Measurements from ENCODE around the gene PCDHB15. TPM values are rescaled to one million over a fixed set of nuclear protein-coding genes. Genes with fewer than 3 reads are reported as not detected.
"Not testable (repeated sequence)": the region's sequence is repeated elsewhere in the genome, so short reads cannot be mapped to it uniquely, and the experiment has no call there.

PCDHB15 gene
- total RNA-seq: 10 to 100 TPM; 10.4 to 15.2 TPM
- 10 to 100 TPM; 12.3 to 21.1 TPM for polyA plus RNA-seq (ENCODE audit: insufficient read length in 2 of 2)
- long read RNA-seq, donor 1, full-length matches to known transcripts: 13 of 13 reads
- long read RNA-seq, donor 1, partial matches to known transcripts: 0 of 13 reads
- long read RNA-seq, donor 1, other reads (novel, unspliced or antisense): 0 of 13 reads
- long read RNA-seq, donor 2, full-length matches to known transcripts: 3 of 3 reads
- long read RNA-seq, donor 2, partial matches to known transcripts: 0 of 3 reads
- long read RNA-seq, donor 2, other reads (novel, unspliced or antisense): 0 of 3 reads
- long read RNA-seq, donor 3, full-length matches to known transcripts: 6 of 6 reads
- long read RNA-seq, donor 3, partial matches to known transcripts: 0 of 6 reads
- long read RNA-seq, donor 3, other reads (novel, unspliced or antisense): 0 of 6 reads
- long read RNA-seq, donor 4, full-length matches to known transcripts: 10 of 10 reads
- long read RNA-seq, donor 4, partial matches to known transcripts: 0 of 10 reads
- long read RNA-seq, donor 4, other reads (novel, unspliced or antisense): 0 of 10 reads

DNA sequence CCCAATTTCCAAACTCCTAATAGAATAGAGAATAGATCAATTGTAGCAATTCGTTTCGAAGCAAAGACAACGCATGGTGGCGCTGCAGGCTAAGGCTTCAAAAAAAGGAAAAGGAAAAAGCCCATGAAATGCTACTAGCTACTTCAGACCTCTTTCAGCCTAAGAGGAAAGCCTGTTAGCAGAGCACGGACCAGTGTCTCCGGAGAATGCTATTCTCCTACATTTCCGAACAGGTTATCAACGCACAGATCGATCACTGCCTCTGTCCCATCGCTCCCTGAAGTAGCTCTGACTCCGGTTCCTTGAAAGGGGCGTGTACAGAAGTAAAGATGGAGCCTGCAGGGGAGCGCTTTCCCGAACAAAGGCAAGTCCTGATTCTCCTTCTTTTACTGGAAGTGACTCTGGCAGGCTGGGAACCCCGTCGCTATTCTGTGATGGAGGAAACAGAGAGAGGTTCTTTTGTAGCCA, at the start of gene PCDHB15:
Gene PCDHB15, plus strand, starts transcription at position 146 of the 468 bp plus-strand sequence. Its CDS starts 184 bp downstream, at position 330.
- 14% methylated on average over 12 of the region's 16 CpGs for WGBS (ENCODE audit: insufficient coverage)
- H3K9me3 ChIP-seq (ENCODE audit: control insufficient read depth, insufficient read depth, low read length): peaks cover 22% of the 10 kb centered on the region
- no peak within 1 kb of the TSS for H3K27ac ChIP-seq (ENCODE audit: low read depth, low read length)
- H3K4me1 ChIP-seq (ENCODE audit: control insufficient read depth, insufficient read depth, low read length): peaks cover 3% of the 10 kb centered on the region
- H3K27me3 ChIP-seq (ENCODE audit: control insufficient read depth, insufficient read depth, low read length): no peaks in the 10 kb centered on the region
- H3K36me3 ChIP-seq (ENCODE audit: control insufficient read depth, insufficient read depth, low read length): peaks cover 17% of the 10 kb centered on the region
- peak within 1 kb of the TSS; percentile 4 for H3K4me3 ChIP-seq (ENCODE audit: low read depth, low read length)
- peak in 3 of 6 donors; percentile 23 to 74 (median 69) for DNase-seq (ENCODE audit: low read depth in 4 of 6, low spot score in 6 of 6)

DNA sequence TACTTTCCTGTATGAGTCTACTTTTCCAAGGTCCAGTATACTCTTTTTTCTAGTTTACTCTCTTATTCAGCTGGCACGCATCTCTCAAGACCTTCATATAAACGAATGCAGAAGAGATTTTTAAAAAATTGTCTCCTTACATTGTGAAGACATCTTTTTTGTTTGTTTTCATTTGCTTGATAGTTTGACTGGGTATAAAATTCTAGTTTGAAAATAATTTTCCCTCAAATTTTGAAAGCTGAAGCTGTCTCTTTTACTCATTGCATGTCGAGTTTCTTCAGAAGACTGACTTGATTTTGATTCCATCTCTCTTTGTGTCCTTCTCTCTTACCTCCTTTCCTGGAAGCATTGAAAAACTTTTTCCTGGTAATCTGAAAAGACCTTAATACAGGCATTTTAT, 48.8 kb upstream of the PCDHB15 start:
- whole genome bisulfite sequencing (ENCODE audit: insufficient coverage): 29% methylated on average over 1 of the region's 3 CpGs

DNA sequence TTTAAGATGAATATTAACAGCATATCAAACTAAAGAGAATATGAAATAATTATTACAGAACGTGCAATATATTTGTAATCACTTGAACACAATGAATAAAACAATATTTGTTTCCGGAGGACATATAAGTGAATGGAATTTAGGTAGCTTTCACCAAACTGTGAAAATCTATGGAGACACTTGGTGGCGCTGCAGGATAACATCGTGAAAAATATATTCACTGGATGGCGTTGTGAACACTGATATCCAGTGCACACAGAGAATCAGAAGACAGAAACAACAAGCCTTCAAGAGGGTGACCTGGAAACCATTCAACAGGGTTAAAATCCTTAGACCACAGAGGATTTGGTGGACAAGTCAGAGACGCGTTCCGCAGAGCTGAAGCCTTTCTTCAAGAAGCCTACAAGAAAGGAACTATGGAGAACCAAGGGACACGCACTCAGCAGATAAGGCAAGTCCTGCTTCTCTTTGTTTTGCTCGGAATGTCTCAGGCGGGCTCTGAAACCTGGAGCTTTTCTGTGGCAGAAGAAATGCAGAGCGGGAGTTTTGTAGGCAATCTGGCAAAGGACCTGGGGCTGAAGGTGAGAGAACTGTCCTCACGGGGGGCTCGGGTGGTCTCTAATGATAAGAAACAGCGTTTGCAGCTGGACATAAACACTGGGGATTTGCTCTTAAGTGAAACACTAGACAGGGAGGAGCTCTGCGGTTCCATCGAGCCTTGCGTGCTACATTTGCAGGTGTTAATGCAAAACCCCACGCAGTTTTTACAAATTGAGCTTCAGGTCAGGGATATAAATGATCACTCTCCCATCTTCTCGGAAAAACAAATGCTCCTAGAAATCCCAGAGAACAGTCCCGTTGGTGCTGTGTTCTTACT, 45.6 kb upstream of the PCDHB15 start, which contains the start of gene PCDHB11:
Gene PCDHB11, plus strand, starts transcription at position 269 of the 877 bp plus-strand sequence. Its CDS starts 148 bp downstream, at position 417.
- Histone ChIP-seq H3K4me1 (ENCODE audit: control insufficient read depth, insufficient read depth, low read length) (no peaks in the 10 kb centered on the region), H3K36me3 (ENCODE audit: control insufficient read depth, insufficient read depth, low read length) (no peaks in the 10 kb centered on the region), H3K27me3 (ENCODE audit: control insufficient read depth, insufficient read depth, low read length) (no peaks in the 10 kb centered on the region), H3K9me3 (ENCODE audit: control insufficient read depth, insufficient read depth, low read length) (peaks cover 19% of the 10 kb centered on the region), H3K4me3 (ENCODE audit: low read depth, low read length) (no peak within 1 kb of the TSS), H3K27ac (ENCODE audit: low read depth, low read length) (no peak within 1 kb of the TSS)
- 38% methylated on average over 14 of the region's 21 CpGs for WGBS (ENCODE audit: insufficient coverage)
- peak in 2 of 6 donors; percentile 22 to 31 for DNase-seq (ENCODE audit: low read depth in 4 of 6, low spot score in 6 of 6)

More for the DNA sequence above, 48.8 kb upstream of the PCDHB15 start:
- H3K4me3 ChIP-seq (ENCODE audit: low read depth, low read length): no peak overlapping the region
- peaks cover 21% of the 10 kb centered on the region for H3K9me3 ChIP-seq (ENCODE audit: control insufficient read depth, insufficient read depth, low read length)
- no peaks in the 10 kb centered on the region for H3K36me3 ChIP-seq (ENCODE audit: control insufficient read depth, insufficient read depth, low read length)
- no peak for DNase-seq (ENCODE audit: low read depth in 4 of 6, low spot score in 6 of 6)
- H3K27me3 ChIP-seq (ENCODE audit: control insufficient read depth, insufficient read depth, low read length): no peaks in the 10 kb centered on the region
- no peak overlapping the region for H3K27ac ChIP-seq (ENCODE audit: low read depth, low read length)
- no peaks in the 10 kb centered on the region for H3K4me1 ChIP-seq (ENCODE audit: control insufficient read depth, insufficient read depth, low read length)

DNA sequence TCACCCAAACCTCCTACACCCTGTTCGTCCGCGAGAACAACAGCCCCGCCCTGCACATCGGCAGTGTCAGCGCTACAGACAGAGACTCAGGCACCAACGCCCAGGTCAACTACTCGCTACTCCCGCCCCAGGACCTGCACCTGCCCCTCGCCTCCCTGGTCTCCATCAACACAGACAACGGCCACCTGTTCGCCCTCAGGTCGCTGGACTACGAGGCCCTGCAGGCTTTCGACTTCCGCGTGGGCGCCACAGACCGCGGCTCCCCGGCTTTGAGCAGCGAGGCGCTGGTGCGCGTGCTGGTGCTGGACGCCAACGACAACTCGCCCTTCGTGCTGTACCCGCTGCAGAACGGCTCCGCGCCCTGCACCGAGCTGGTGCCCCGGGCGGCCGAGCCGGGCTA, 44.1 kb upstream of the PCDHB15 start:
- not testable (repeated sequence) for H3K36me3 ChIP-seq (ENCODE audit: control insufficient read depth, insufficient read depth, low read length); DNase-seq (ENCODE audit: low read depth in 4 of 6, low spot score in 6 of 6); H3K4me1 ChIP-seq (ENCODE audit: control insufficient read depth, insufficient read depth, low read length); H3K27me3 ChIP-seq (ENCODE audit: control insufficient read depth, insufficient read depth, low read length); H3K4me3 ChIP-seq (ENCODE audit: low read depth, low read length); H3K27ac ChIP-seq (ENCODE audit: low read depth, low read length)
- peaks cover 16% of the 10 kb centered on the region for H3K9me3 ChIP-seq (ENCODE audit: control insufficient read depth, insufficient read depth, low read length)
- WGBS (ENCODE audit: insufficient coverage): 14% methylated on average over 10 of the region's 38 CpGs

DNA sequence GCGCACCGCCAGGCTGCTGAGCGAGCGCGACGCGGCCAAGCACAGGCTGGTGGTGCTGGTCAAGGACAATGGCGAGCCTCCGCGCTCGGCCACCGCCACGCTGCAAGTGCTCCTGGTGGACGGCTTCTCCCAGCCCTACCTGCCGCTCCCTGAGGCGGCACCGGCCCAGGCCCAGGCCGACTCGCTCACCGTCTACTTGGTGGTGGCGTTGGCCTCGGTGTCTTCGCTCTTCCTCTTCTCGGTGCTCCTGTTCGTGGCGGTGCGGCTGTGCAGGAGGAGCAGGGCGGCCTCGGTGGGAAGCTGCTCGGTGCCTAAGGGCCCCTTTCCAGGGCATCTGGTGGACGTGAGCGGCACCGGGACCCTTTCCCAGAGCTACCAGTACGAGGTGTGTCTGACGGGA, 43.5 kb upstream of the PCDHB15 start:
- DNase-seq (ENCODE audit: low read depth in 4 of 6, low spot score in 6 of 6); H3K27me3 ChIP-seq (ENCODE audit: control insufficient read depth, insufficient read depth, low read length); H3K36me3 ChIP-seq (ENCODE audit: control insufficient read depth, insufficient read depth, low read length); H3K4me3 ChIP-seq (ENCODE audit: low read depth, low read length); H3K27ac ChIP-seq (ENCODE audit: low read depth, low read length); H3K4me1 ChIP-seq (ENCODE audit: control insufficient read depth, insufficient read depth, low read length): not testable (repeated sequence)
- 25% methylated on average over 23 of the region's 35 CpGs for WGBS (ENCODE audit: insufficient coverage)
- H3K9me3 ChIP-seq (ENCODE audit: control insufficient read depth, insufficient read depth, low read length): peaks cover 14% of the 10 kb centered on the region

DNA sequence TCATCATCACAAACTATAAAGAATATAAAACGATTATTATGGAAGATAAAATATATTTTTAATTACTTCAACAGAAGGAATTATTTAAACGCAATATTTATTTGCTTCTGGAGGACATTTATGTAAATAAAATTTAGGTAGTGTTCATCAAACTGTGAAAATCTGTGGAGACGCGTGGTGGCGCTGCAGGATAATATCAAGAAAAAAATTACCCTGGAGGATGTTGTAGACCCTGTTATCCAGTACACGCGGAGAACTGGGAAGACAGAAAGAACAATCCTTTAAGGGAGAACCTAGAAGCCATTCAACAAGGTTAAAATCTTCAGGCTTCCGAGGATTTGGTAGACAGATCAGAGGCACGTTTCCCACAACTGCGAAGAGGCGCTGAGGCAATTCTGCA, 36.7 kb upstream of the PCDHB15 start, which contains the start of gene PCDHB12:
Gene PCDHB12, plus strand, starts transcription at position 242 of the 400 bp plus-strand sequence. CDS start 189 bp downstream, outside the sequence.
- no peak within 1 kb of the TSS for H3K27ac ChIP-seq (ENCODE audit: low read depth, low read length)
- no peaks in the 10 kb centered on the region for H3K4me1 ChIP-seq (ENCODE audit: control insufficient read depth, insufficient read depth, low read length)
- peak in 2 of 6 donors; percentile 30 to 41 for DNase-seq (ENCODE audit: low read depth in 4 of 6, low spot score in 6 of 6)
- H3K4me3 ChIP-seq (ENCODE audit: low read depth, low read length): peak within 1 kb of the TSS; percentile 2
- H3K9me3 ChIP-seq (ENCODE audit: control insufficient read depth, insufficient read depth, low read length): peaks cover 11% of the 10 kb centered on the region
- no peaks in the 10 kb centered on the region for H3K27me3 ChIP-seq (ENCODE audit: control insufficient read depth, insufficient read depth, low read length)
- no peaks in the 10 kb centered on the region for H3K36me3 ChIP-seq (ENCODE audit: control insufficient read depth, insufficient read depth, low read length)
- 15% methylated on average over 9 of the region's 11 CpGs for WGBS (ENCODE audit: insufficient coverage)

DNA sequence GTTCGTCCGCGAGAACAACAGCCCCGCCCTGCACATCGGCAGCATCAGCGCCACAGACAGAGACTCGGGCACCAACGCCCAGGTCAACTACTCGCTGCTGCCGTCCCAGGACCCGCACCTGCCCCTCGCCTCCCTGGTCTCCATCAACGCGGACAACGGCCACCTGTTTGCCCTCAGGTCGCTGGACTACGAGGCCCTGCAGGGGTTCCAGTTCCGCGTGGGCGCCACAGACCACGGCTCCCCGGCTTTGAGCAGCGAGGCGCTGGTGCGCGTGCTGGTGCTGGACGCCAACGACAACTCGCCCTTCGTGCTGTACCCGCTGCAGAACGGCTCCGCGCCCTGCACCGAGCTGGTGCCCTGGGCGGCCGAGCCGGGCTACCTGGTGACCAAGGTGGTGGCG, 34.9 kb upstream of the PCDHB15 start:
- 25% methylated on average over 19 of the region's 39 CpGs for WGBS (ENCODE audit: insufficient coverage)
- H3K27ac ChIP-seq (ENCODE audit: low read depth, low read length); H3K27me3 ChIP-seq (ENCODE audit: control insufficient read depth, insufficient read depth, low read length); H3K36me3 ChIP-seq (ENCODE audit: control insufficient read depth, insufficient read depth, low read length); H3K4me3 ChIP-seq (ENCODE audit: low read depth, low read length); H3K4me1 ChIP-seq (ENCODE audit: control insufficient read depth, insufficient read depth, low read length); DNase-seq (ENCODE audit: low read depth in 4 of 6, low spot score in 6 of 6): not testable (repeated sequence)
- peaks cover 12% of the 10 kb centered on the region for H3K9me3 ChIP-seq (ENCODE audit: control insufficient read depth, insufficient read depth, low read length)

DNA sequence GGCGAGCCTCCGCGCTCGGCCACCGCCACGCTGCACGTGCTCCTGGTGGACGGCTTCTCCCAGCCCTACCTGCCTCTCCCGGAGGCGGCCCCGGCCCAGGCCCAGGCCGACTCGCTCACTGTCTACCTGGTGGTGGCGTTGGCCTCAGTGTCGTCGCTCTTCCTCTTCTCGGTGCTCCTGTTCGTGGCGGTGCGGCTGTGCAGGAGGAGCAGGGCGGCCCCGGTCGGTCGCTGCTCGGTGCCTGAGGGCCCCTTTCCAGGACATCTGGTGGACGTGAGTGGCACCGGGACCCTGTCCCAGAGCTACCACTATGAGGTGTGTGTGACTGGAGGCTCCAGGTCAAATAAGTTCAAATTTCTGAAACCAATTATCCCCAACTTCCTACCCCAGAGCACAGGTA, 34.3 kb upstream of the PCDHB15 start:
- not testable (repeated sequence) for H3K27me3 ChIP-seq (ENCODE audit: control insufficient read depth, insufficient read depth, low read length); DNase-seq (ENCODE audit: low read depth in 4 of 6, low spot score in 6 of 6)

DNA sequence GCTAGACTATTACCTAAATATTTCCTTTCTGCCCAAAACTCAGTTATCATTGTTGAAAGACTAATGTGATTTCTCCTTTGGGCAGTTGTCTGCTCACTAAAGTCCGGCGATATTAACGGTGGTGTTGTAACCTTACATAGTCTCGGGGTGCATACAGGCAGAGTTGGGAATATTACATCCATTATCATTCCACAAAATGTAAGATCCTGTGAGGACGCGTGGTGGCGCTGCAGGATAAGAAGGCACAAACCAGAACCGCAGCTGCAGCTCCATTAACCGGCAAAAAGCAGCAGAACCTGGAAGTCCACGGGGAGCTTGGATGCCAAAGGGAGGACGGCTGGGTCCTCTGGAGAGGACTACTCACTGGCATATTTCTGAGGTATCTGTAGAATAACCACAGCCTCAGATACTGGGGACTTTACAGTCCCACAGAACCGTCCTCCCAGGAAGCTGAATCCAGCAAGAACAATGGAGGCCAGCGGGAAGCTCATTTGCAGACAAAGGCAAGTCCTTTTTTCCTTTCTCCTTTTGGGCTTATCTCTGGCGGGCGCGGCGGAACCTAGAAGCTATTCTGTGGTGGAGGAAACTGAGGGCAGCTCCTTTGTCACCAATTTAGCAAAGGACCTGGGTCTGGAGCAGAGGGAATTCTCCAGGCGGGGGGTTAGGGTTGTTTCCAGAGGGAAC, 31.4 kb upstream of the PCDHB15 start, which contains the start of gene PCDHB13:
Gene PCDHB13, plus strand, starts transcription at position 264 of the 684 bp plus-strand sequence. Its CDS starts 205 bp downstream, at position 469.
- peaks cover 14% of the 10 kb centered on the region for H3K9me3 ChIP-seq (ENCODE audit: control insufficient read depth, insufficient read depth, low read length)
- not testable (repeated sequence) for H3K4me3 ChIP-seq (ENCODE audit: low read depth, low read length)

More for the DNA sequence above, 34.3 kb upstream of the PCDHB15 start:
- 19% methylated on average over 13 of the region's 27 CpGs for WGBS (ENCODE audit: insufficient coverage)
- not testable (repeated sequence) for H3K4me1 ChIP-seq (ENCODE audit: control insufficient read depth, insufficient read depth, low read length); H3K27ac ChIP-seq (ENCODE audit: low read depth, low read length); H3K36me3 ChIP-seq (ENCODE audit: control insufficient read depth, insufficient read depth, low read length); H3K4me3 ChIP-seq (ENCODE audit: low read depth, low read length)
- peaks cover 12% of the 10 kb centered on the region for H3K9me3 ChIP-seq (ENCODE audit: control insufficient read depth, insufficient read depth, low read length)

More for the DNA sequence above, 31.4 kb upstream of the PCDHB15 start, which contains the start of gene PCDHB13:
- H3K27me3 ChIP-seq (ENCODE audit: control insufficient read depth, insufficient read depth, low read length); H3K27ac ChIP-seq (ENCODE audit: low read depth, low read length); H3K36me3 ChIP-seq (ENCODE audit: control insufficient read depth, insufficient read depth, low read length); H3K4me1 ChIP-seq (ENCODE audit: control insufficient read depth, insufficient read depth, low read length): not testable (repeated sequence)
- peak in 2 of 6 donors; percentile 23 to 64 for DNase-seq (ENCODE audit: low read depth in 4 of 6, low spot score in 6 of 6)
- WGBS (ENCODE audit: insufficient coverage): no CpG with 5 or more reads among the region's 18 CpGs
